Suprapubic skin (tissue), 4 donors: ENCODE measurements around the gene BIRC6.

ENCODE experiments used
- CTCF ChIP-seq, 2 donors: fragments of 200-600 bp in 1 of 2; fragments of 450-650 bp in 1 of 2; sonication (generic) in 1 of 2; IDR thresholded peaks; one replicate each; pipeline ENCODE4 v1.5.1; 2016 to 2019; ENCODE audit warnings: antibody characterized with exemption in 2 of 2, mild to moderate bottlenecking in 1 of 2, moderate library complexity in 1 of 2
- EP300 ChIP-seq: sonication (generic); formaldehyde crosslinking; IDR thresholded peaks from one replicate; pipeline ENCODE4 v1.6.1; 2017; ENCODE audit warnings: antibody characterized with exemption
- POLR2A ChIP-seq, 2 donors: fragments of 450-650 bp; IDR thresholded peaks; one replicate each; pipeline ENCODE4 v1.6.1; 2017; ENCODE audit warnings: antibody characterized with exemption in 2 of 2, mild to moderate bottlenecking in 2 of 2, moderate library complexity in 2 of 2
- POLR2AphosphoS5 ChIP-seq, 3 donors: sonication (generic); formaldehyde crosslinking; IDR thresholded peaks; one replicate each; pipeline ENCODE4 v1.6.1; 2017; ENCODE audit warnings: antibody characterized with exemption in 3 of 3

DNA sequence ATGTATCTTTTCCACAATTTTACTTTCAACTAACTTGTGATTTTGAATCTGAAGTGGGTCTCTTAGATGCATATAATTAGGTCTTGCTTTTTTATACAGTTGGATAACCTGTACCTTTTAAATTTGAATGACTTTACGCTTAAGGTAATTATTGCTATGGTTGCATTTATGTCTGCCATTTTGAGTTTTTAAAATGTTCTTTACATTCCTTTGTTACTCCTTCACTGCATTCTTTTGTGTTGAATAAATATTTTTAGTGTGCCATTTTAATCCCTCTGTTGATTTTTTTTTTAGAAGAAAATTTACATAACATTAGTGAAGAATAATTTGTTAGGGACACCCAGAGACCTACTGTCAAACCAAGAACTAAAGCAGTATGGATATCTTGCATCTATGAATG is 65.3 kb downstream of the BIRC6 start:
- TF ChIP-seq CTCF (IDR thresholded peaks at IDR 0.05) (no peak), POLR2A (IDR thresholded peaks at IDR 0.05) (no peak), POLR2AphosphoS5 (IDR thresholded peaks at IDR 0.05) (no peak), EP300 (no peak)
